GM10248 (cell line): ENCODE results near the gene ALDH1A3.
A peak's percentile ranks its signal among the peaks of the same experiment; 100 is the strongest.

Experiments
- CTCF ChIA-PET: fragments of 300-600 bp; sonication (Branson Sonifier 250); formaldehyde crosslinking; extraction: SDS; loops from one replicate; lab custom pipeline; 2021; ENCODE audit warnings: antibody characterized with exemption; lab: Yijun Ruan, JAX
- POLR2A ChIA-PET: fragments of 350-650 bp; sonication (Branson Sonifier 250); formaldehyde crosslinking; extraction: SDS; loops from one replicate; lab custom pipeline; 2020; ENCODE audit warnings: antibody characterized with exemption; lab: Yijun Ruan, JAX
- DNase-seq: peaks from one replicate; pipeline ENCODE4 v3.0.0; 2012; ENCODE audit errors: extremely low spot score
- CTCF ChIP-seq: IDR thresholded peaks from 2 replicates; pipeline ENCODE4 v1.5.1; 2012; ENCODE audit warnings: mild to moderate bottlenecking, low read depth; ENCODE audit errors: extremely low read depth, missing control alignments, control extremely low read depth

ALDH1A3 gene

GRCh38 chr15:100924436-100924835 lies 44.8 kb downstream of the ALDH1A3 start:
- POLR2A ChIA-PET: no interaction called here
- no peak for TF ChIP-seq CTCF
- DNase-seq: no peak
- CTCF ChIA-PET: interaction anchor here (1.4 to 17.0 kb wide), 2 partner anchors 11 to 80 kb away, joined by 5 to 550 read pairs; no protein-coding TSS in a partner anchor

- ChIA-PET POLR2A (no interaction called here), CTCF (interaction anchor here (1.4 to 17.0 kb wide), 2 partner anchors 10 to 79 kb away, joined by 5 to 550 read pairs; no protein-coding TSS in a partner anchor)
- no peak for TF ChIP-seq CTCF
- DNase-seq: no peak
Measured at GRCh38 chr15:100925480-100925879, 45.8 kb downstream of the ALDH1A3 start.

- DNase-seq: peak; percentile 48
- ChIA-PET CTCF (interaction anchor here (1.0 to 17.0 kb wide), 5 partner anchors 9 to 82 kb away, joined by 3 to 550 read pairs (median 14); no protein-coding TSS in a partner anchor), POLR2A (no interaction called here)
- TF ChIP-seq CTCF: peak; percentile 31
Measured at GRCh38 chr15:100926258-100926657, 46.6 kb downstream of the ALDH1A3 start.

- DNase-seq: no peak
- CTCF ChIA-PET: interaction anchor here (0.9 to 5.5 kb wide), 8 partner anchors 8 to 87 kb away, joined by 3 to 55 read pairs (median 4); partner anchors contain the start of gene LRRK1
- no peak for TF ChIP-seq CTCF
- POLR2A ChIA-PET: interaction anchor here (1.0 kb wide), 1 partner anchor 10 kb away, joined by 3 read pairs; no protein-coding TSS in a partner anchor
Measured at GRCh38 chr15:100926971-100927756, 47.5 kb downstream of the ALDH1A3 start.

GRCh38 chr15:100928632-100929280 lies 49.1 kb downstream of the ALDH1A3 start:
- ChIA-PET POLR2A (no interaction called here), CTCF (interaction anchor here (0.9 to 5.5 kb wide), 7 partner anchors 9 to 79 kb away, joined by 3 to 55 read pairs (median 14); partner anchors contain the start of gene LRRK1)
- no peak for DNase-seq
- no peak for TF ChIP-seq CTCF

GRCh38 chr15:100929641-100930042 lies 50.0 kb downstream of the ALDH1A3 start:
- DNase-seq: peak; percentile 49
- ChIA-PET CTCF (interaction anchor here (0.9 to 5.5 kb wide), 5 partner anchors 10 to 78 kb away, joined by 3 to 55 read pairs (median 14); partner anchors contain the start of gene LRRK1), POLR2A (no interaction called here)
- no peak for TF ChIP-seq CTCF
